ENCODE measurements around the gene KRT37. TPM values are rescaled to one million over a fixed set of nuclear protein-coding genes. Genes with fewer than 3 reads are reported as not detected.
"Not testable (repeated sequence)": the region's sequence is repeated elsewhere in the genome, so short reads cannot be mapped to it uniquely, and the experiment has no call there.

KRT37 gene
- polyA plus RNA-seq, 1 donor from 2014 or later = not detected

DNA sequence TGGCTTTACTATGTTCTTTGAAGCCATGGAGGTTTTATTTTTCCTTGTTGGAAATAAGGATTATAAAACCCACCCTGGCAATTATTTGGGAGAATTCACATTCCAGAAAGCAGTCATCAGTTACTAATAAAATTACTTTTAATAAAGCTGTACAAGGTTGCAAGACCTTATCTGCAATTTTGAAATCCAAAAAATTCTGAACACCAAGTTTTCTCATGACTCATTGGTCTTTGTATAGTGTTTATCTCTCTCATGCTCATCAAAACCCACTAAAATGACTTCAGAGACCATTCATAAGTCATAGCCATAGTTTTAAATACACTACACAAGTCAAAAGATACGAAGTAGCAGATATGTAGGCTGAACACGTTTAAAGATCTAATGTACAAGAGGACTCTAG is 22.4 kb upstream of the KRT37 start:
- Mint-ChIP-seq H3K4me1 (no peaks in the 10 kb centered on the region), H3K9me3 (no peaks in the 10 kb centered on the region), H3K36me3 (peaks cover 2% of the 10 kb centered on the region), H3K27ac (no peak overlapping the region), H3K4me3 (no peak overlapping the region), H3K27me3 (peaks cover 17% of the 10 kb centered on the region)

GRCh38 chr17:41444640-41445039 is 20.3 kb upstream of the KRT37 start:
- H3K9me3 Mint-ChIP-seq = peaks cover 0 to 2% (median 0%) of the 10 kb centered on the region in 3 donors
- no peaks in the 10 kb centered on the region for H3K36me3 Mint-ChIP-seq
- no peak overlapping the region for H3K27ac Mint-ChIP-seq
- H3K4me1 Mint-ChIP-seq = no peaks in the 10 kb centered on the region
- peaks cover 17% of the 10 kb centered on the region for H3K27me3 Mint-ChIP-seq
- no peak overlapping the region for H3K4me3 Mint-ChIP-seq

DNA sequence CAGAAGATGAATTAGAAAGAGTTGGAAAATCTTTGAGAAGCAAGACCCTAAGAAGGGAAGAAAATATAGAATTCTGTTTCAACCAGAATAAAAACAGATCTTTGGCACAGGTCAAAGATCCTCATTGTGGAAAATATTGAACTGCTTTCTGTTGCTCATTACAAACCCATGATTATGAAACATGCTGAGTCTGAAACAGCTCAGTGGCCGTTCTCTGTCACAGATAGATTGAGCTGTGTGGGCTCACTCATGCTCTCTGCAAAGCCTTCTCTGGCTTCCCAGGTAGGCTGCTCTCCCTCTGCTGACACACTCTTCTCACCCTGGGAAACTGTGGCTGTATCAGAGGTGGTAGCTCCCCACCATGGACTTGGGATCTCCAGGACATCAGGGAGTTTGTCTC is 19.8 kb upstream of the KRT37 start:
- Mint-ChIP-seq H3K27ac (no peak overlapping the region), H3K4me3 (no peak overlapping the region), H3K36me3 (no peaks in the 10 kb centered on the region), H3K9me3 (peaks cover 0 to 2% (median 0%) of the 10 kb centered on the region in 3 donors), H3K27me3 (peaks cover 19% of the 10 kb centered on the region), H3K4me1 (no peaks in the 10 kb centered on the region)

GRCh38 chr17:41442739-41443138 is 18.4 kb upstream of the KRT37 start:
- Mint-ChIP-seq H3K9me3 (peaks cover 0 to 2% (median 0%) of the 10 kb centered on the region in 3 donors), H3K36me3 (no peaks in the 10 kb centered on the region), H3K4me1 (no peaks in the 10 kb centered on the region), H3K27ac (no peak overlapping the region), H3K4me3 (no peak overlapping the region), H3K27me3 (peaks cover 18% of the 10 kb centered on the region)

DNA sequence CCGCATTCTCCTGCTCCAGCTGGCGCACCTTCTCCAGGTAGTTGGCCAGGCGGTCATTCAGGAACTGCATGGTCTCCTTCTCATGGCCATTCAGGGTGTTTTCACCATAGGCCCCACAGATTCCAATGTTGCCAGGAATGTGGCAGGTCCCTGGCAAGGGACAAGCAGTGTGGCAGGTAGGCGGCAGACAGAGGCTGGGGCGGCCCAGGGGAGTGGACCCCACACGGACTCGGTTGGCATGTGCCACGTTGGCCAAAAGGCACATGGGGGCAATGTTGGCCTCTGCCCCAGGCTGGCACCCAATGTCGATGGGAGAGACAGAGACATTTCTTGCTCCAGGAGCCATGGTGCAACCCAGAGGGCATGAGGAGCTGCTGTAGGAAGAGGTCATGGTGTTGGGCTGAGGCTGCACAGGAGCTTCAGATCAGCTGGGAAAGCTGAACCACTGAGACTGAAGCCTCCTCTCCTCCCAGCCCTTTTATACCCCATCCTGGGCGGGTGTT is 16.2 kb upstream of the KRT37 start, which contains the start of gene KRT38:
TSS of gene KRT38 (minus strand) at position 453 of the 503 bp plus-strand sequence. CDS start at position 391, 62 bp downstream.
- H3K27ac Mint-ChIP-seq = no peak within 1 kb of the TSS
- H3K9me3 Mint-ChIP-seq = peaks cover 0 to 2% (median 0%) of the 10 kb centered on the region in 3 donors
- H3K4me3 Mint-ChIP-seq = peak within 1 kb of the TSS in 1 of 4 donors; percentile 54
- no peaks in the 10 kb centered on the region for H3K4me1 Mint-ChIP-seq
- H3K27me3 Mint-ChIP-seq = peaks cover 18% of the 10 kb centered on the region
- no peaks in the 10 kb centered on the region for H3K36me3 Mint-ChIP-seq

GRCh38 chr17:41439375-41439774 is 15.0 kb upstream of the KRT37 start:
- Mint-ChIP-seq H3K36me3 (no peaks in the 10 kb centered on the region), H3K27ac (no peak overlapping the region), H3K4me3 (no peak overlapping the region)

GRCh38 chr17:41437769-41438168 is 13.4 kb upstream of the KRT37 start:
- peaks cover 0 to 2% (median 0%) of the 10 kb centered on the region in 3 donors for H3K9me3 Mint-ChIP-seq
- no peaks in the 10 kb centered on the region for H3K4me1 Mint-ChIP-seq
- peaks cover 9% of the 10 kb centered on the region for H3K27me3 Mint-ChIP-seq
- no peaks in the 10 kb centered on the region for H3K36me3 Mint-ChIP-seq
- H3K27ac Mint-ChIP-seq = no peak overlapping the region
- H3K4me3 Mint-ChIP-seq = no peak overlapping the region

More at GRCh38 chr17:41439375-41439774, 15.0 kb upstream of the KRT37 start:
- peaks cover 18% of the 10 kb centered on the region for H3K27me3 Mint-ChIP-seq
- H3K9me3 Mint-ChIP-seq = peaks cover 0 to 2% (median 0%) of the 10 kb centered on the region in 3 donors
- no peaks in the 10 kb centered on the region for H3K4me1 Mint-ChIP-seq

DNA sequence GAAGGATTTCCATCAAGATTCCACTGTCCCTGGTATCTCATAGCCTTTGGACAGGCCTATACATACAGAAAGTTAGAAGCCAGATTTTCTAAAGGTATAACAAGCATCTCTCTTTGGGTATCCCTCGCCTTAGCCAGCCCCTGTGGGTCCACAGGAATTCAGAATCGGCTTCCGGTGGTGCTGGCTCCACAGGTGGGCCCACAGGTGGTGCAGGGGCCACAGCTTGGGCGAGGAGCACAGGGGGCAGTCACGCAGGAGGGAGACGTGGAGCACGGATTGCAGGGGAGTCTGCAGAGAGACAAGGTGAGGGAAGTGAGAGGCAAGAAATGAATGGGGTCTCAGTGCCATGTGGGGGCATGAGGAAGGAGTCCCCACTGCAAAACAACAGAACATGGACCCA is 12.9 kb upstream of the KRT37 start:
- Mint-ChIP-seq H3K9me3 (peaks cover 0 to 2% (median 0%) of the 10 kb centered on the region in 3 donors), H3K4me1 (no peaks in the 10 kb centered on the region), H3K27me3 (peaks cover 6% of the 10 kb centered on the region), H3K27ac (no peak overlapping the region), H3K4me3 (no peak overlapping the region), H3K36me3 (no peaks in the 10 kb centered on the region)

DNA sequence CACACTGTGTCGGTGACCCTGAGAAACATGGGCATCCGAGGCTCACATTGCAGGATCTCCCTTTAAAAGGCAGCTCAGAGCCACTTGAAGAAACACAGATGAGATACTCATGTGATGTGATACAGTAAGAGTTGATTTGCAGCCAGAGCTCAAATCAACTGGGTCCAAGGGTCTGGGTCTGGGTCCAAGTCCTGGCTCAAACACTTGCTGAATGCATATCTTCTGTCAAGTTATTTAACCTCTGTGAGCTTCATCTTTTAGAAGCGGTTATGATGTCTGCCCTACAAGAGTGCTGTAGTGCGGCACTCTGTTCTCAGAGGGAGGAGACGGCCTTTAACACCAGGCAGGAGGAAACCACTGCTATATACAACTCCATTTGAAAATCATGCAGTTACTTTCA is 10.0 kb upstream of the KRT37 start:
- Mint-ChIP-seq H3K4me1 (no peaks in the 10 kb centered on the region), H3K9me3 (no peaks in the 10 kb centered on the region), H3K36me3 (no peaks in the 10 kb centered on the region), H3K4me3 (no peak overlapping the region), H3K27ac (no peak overlapping the region), H3K27me3 (peaks cover 2% of the 10 kb centered on the region)

DNA sequence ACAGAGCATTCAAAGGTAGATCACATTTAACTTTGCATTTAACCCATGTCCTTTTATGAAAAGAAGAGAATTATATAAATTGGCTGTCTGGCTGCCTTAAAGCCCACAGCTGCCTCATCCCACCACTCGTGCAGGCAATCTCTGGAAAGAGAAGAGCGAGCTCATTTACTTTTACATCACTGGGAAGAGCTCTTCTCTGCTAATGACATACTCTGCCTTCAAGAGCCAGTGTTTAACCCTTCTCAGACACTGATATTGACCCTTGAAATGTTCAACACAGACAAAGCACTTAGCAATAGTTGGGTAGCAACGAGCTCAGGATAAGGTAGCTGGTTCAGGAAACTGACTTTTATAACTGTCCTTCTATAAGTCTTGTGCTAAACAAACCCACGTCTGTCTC is 9.6 kb upstream of the KRT37 start:
- Mint-ChIP-seq H3K27ac (no peak overlapping the region), H3K27me3 (no peaks in the 10 kb centered on the region), H3K4me1 (no peaks in the 10 kb centered on the region), H3K4me3 (no peak overlapping the region), H3K36me3 (no peaks in the 10 kb centered on the region), H3K9me3 (no peaks in the 10 kb centered on the region)

DNA sequence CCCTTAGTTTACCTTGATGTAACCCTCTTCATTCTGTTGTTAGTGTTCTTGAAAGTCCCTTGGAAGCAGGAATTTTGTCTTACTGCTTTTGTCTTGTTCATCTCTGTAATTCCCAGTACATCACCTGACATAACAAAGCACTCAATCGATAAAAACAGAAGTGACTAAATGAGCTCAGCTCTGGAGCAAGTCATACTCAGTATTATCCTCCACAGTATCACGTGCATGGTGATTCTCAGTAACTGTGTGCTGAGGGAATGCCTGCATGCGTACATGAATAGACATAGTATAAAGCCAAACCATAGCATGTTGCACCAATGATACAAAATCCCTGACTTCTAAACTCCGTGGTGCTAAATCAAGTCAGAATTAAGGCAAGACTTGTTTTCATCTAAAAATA is 9.2 kb upstream of the KRT37 start:
- Mint-ChIP-seq H3K9me3 (no peaks in the 10 kb centered on the region), H3K36me3 (no peaks in the 10 kb centered on the region), H3K4me3 (no peak overlapping the region), H3K4me1 (no peaks in the 10 kb centered on the region), H3K27me3 (no peaks in the 10 kb centered on the region), H3K27ac (no peak overlapping the region)

DNA sequence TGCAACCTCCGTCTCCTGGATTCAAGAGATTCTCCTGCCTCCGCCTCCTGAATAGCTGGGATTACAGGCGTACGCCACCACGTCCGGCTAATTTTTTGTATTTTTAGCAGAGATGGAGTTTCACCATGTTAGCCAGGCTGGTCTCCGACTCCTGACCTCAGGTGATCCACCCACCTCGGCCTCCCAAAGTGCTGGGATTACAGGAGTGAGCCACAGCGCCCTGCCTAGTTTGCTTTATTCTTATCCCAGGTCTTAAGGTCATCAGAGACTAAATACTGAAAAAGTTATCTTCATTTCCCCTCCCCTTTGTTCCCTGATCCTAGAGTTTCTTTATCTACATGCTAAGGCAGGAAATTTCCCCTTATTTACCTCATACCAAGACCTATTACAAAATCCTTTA is 6.0 kb upstream of the KRT37 start:
- H3K4me3 Mint-ChIP-seq, H3K9me3 Mint-ChIP-seq, H3K27ac Mint-ChIP-seq, H3K4me1 Mint-ChIP-seq, H3K36me3 Mint-ChIP-seq, H3K27me3 Mint-ChIP-seq: not testable (repeated sequence)

DNA sequence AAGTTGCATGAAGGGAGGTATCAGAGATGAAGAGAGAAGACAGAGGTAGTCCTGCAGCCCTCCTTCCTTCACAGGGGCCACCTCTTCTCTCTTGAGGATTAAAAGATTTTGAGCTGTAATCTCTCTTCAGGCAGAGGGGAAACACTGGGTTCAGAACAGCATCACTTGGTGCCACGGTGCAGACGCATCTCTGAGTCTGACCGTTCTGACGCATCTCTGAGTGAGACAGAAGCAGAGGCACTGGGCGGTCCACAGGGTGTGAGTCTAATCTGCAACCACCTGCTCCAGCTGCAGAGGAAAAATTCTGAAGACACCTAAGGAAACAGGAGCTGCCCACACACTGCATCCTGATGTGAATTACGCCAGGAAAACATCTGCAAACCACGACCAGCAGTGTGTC is 5.3 kb upstream of the KRT37 start:
- Mint-ChIP-seq H3K36me3 (no peaks in the 10 kb centered on the region), H3K9me3 (no peaks in the 10 kb centered on the region), H3K27ac (no peak overlapping the region), H3K27me3 (peaks cover 3% of the 10 kb centered on the region), H3K4me1 (no peaks in the 10 kb centered on the region), H3K4me3 (no peak overlapping the region)

- Mint-ChIP-seq H3K4me1 (no peaks in the 10 kb centered on the region), H3K36me3 (no peaks in the 10 kb centered on the region), H3K27me3 (peaks cover 3% of the 10 kb centered on the region)
These were observed 4.4 kb upstream of the KRT37 start for GRCh38 chr17:41428591-41429291.

GRCh38 chr17:41422586-41422985 is 1.8 kb downstream of the KRT37 start:
- not testable (repeated sequence) for H3K4me3 Mint-ChIP-seq, H3K27me3 Mint-ChIP-seq, H3K9me3 Mint-ChIP-seq, H3K4me1 Mint-ChIP-seq, H3K36me3 Mint-ChIP-seq, H3K27ac Mint-ChIP-seq

More at GRCh38 chr17:41428591-41429291, 4.4 kb upstream of the KRT37 start:
- Mint-ChIP-seq H3K4me3 (no peak overlapping the region), H3K27ac (no peak overlapping the region), H3K9me3 (no peaks in the 10 kb centered on the region)

GRCh38 chr17:41421617-41422016 is 2.8 kb downstream of the KRT37 start:
- no peak overlapping the region for H3K27ac Mint-ChIP-seq
- H3K9me3 Mint-ChIP-seq = no peaks in the 10 kb centered on the region
- no peak overlapping the region for H3K4me3 Mint-ChIP-seq
- H3K36me3 Mint-ChIP-seq = no peaks in the 10 kb centered on the region
- H3K27me3 Mint-ChIP-seq = peaks cover 6% of the 10 kb centered on the region
- H3K4me1 Mint-ChIP-seq = peaks cover 0 to 10% (median 5%) of the 10 kb centered on the region in 3 donors
